ENCODE measurements around the gene RUVBL2. TPM values are rescaled to one million over a fixed set of nuclear protein-coding genes. Genes with fewer than 3 reads are reported as not detected.

The RUVBL2 gene
- total RNA-seq: 100 to 1,000 TPM in 1 of 4 donors, 10 to 100 TPM in 3; 69.2 to 120 (median 78.5) TPM

GRCh38 chr19:48993175-48994034, at the start of gene RUVBL2, which contains the start of gene GYS1:
TSS of gene RUVBL2 (plus strand) at chr19:48993887. CDS start at chr19:48993912, 25 bp downstream.
TSS of gene GYS1 (minus strand) at chr19:48993309. CDS start at chr19:48993112, 197 bp downstream.
- Histone ChIP-seq H3K9me3 (no peaks in the 10 kb centered on the region), H3K4me3 (peak within 1 kb of the TSS; percentile 55 to 92 (median 71)), H3K36me3 (peaks cover 0 to 21% (median 1%) of the 10 kb centered on the region in 3 donors), H3K27ac (peak within 1 kb of the TSS; percentile 83 to 99 (median 92)), H3K4me1 (peaks cover 0 to 46% (median 25%) of the 10 kb centered on the region in 4 donors), H3K27me3 (no peaks in the 10 kb centered on the region)
- TF ChIP-seq POLR2A (IDR thresholded peaks at IDR 0.05): peak; percentile 79 to 90
- peak; percentile 91 to 94 for TF ChIP-seq EP300 (IDR thresholded peaks at IDR 0.05)
- TF ChIP-seq CTCF (IDR thresholded peaks at IDR 0.05): peak; percentile 99 to 100 (median 99)
- WGBS, 2 donors: 0 to 1% methylated on average over 40 to 43 of the region's 56 CpGs
- peak; percentile 98 to 99 for DNase-seq (ENCODE audit: low spot score in 2 of 2)

- DNase-seq (ENCODE audit: low spot score in 2 of 2): no peak
- 79 to 81% methylated on average over 5 of the region's 5 CpGs for WGBS, 2 donors
- no peak for TF ChIP-seq CTCF (IDR thresholded peaks at IDR 0.05)
- no peak for TF ChIP-seq POLR2A (IDR thresholded peaks at IDR 0.05)
- no peak for TF ChIP-seq EP300 (IDR thresholded peaks at IDR 0.05)
- Histone ChIP-seq H3K36me3 (peaks cover 0 to 8% (median 0%) of the 10 kb centered on the region in 3 donors), H3K4me1 (peaks cover 0 to 3% (median 0%) of the 10 kb centered on the region in 4 donors), H3K9me3 (peaks cover 0 to 13% (median 0%) of the 10 kb centered on the region in 4 donors), H3K4me3 (no peak overlapping the region), H3K27me3 (no peaks in the 10 kb centered on the region), H3K27ac (no peak overlapping the region)
Observed at GRCh38 chr19:48945415-48945814, 48.3 kb upstream of the RUVBL2 start.

- Histone ChIP-seq H3K4me3 (no peak overlapping the region), H3K27me3 (no peaks in the 10 kb centered on the region), H3K27ac (no peak overlapping the region), H3K4me1 (peaks cover 0 to 3% (median 0%) of the 10 kb centered on the region in 4 donors), H3K9me3 (peaks cover 0 to 11% (median 0%) of the 10 kb centered on the region in 4 donors), H3K36me3 (peaks cover 0 to 5% (median 0%) of the 10 kb centered on the region in 3 donors)
- no peak for TF ChIP-seq CTCF (IDR thresholded peaks at IDR 0.05)
- no peak for DNase-seq (ENCODE audit: low spot score in 2 of 2)
- WGBS, 2 donors: 80 to 83% methylated on average over 2 of the region's 2 CpGs
Observed at GRCh38 chr19:48945817-48946216, 47.9 kb upstream of the RUVBL2 start.

- no peak for TF ChIP-seq CTCF (IDR thresholded peaks at IDR 0.05)
- TF ChIP-seq POLR2A (IDR thresholded peaks at IDR 0.05): no peak
- no peak for TF ChIP-seq EP300 (IDR thresholded peaks at IDR 0.05)
Observed at GRCh38 chr19:48946463-48947257, 47.0 kb upstream of the RUVBL2 start.

More at GRCh38 chr19:48946463-48947257, 47.0 kb upstream of the RUVBL2 start:
- H3K36me3 ChIP-seq: no peaks in the 10 kb centered on the region
- no peak for DNase-seq (ENCODE audit: low spot score in 2 of 2)
- H3K4me3 ChIP-seq: no peak overlapping the region
- H3K9me3 ChIP-seq: peaks cover 0 to 7% (median 0%) of the 10 kb centered on the region in 4 donors
- H3K27me3 ChIP-seq: no peaks in the 10 kb centered on the region
- peaks cover 0 to 3% (median 0%) of the 10 kb centered on the region in 4 donors for H3K4me1 ChIP-seq
- WGBS, 2 donors: 68 to 88% methylated on average over 6 to 7 of the region's 9 CpGs
- no peak overlapping the region for H3K27ac ChIP-seq

Measured in tibial nerve (tissue), 4 donors.